ENCODE measurements around the gene CYB561D2. TPM values are rescaled to one million over a fixed set of nuclear protein-coding genes. Genes with fewer than 3 reads are reported as not detected.
A peak's percentile ranks its signal among the peaks of the same experiment; 100 is the strongest.

Gene CYB561D2
- total and polyA plus RNA-seq, 2 of the 13 experiments (the other 11 are each of a cell fraction or from before 2014, with no cell fraction given): 11.1 to 17.2 TPM

- TF ChIP-seq, protein P1, sequence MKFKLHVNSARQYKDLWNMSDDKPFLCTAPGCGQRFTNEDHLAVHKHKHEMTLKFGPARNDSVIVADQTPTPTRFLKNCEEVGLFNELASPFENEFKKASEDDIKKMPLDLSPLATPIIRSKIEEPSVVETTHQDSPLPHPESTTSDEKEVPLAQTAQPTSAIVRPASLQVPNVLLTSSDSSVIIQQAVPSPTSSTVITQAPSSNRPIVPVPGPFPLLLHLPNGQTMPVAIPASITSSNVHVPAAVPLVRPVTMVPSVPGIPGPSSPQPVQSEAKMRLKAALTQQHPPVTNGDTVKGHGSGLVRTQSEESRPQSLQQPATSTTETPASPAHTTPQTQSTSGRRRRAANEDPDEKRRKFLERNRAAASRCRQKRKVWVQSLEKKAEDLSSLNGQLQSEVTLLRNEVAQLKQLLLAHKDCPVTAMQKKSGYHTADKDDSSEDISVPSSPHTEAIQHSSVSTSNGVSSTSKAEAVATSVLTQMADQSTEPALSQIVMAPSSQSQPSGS (CRISPR knock-in tag; IDR thresholded peaks at IDR 0.05): peak; percentile 99
- TF ChIP-seq ZBTB7B (CRISPR knock-in tag; IDR thresholded peaks at IDR 0.05): no peak
- 0 out of 2 replicates have a peak, but pooled peaks have one; percentile 52 for TF ChIP-seq AKAP8 (CRISPR knock-in tag; IDR thresholded peaks at IDR 0.05)
- TF ChIP-seq GPN1 (CRISPR knock-in tag; IDR thresholded peaks at IDR 0.05; ENCODE audit: borderline replicate concordance): 0 out of 2 replicates have a peak, but pooled peaks have one; percentile 4
- TF ChIP-seq MZF1 (CRISPR knock-in tag; IDR thresholded peaks at IDR 0.05; ENCODE audit: borderline replicate concordance): peak; percentile 75; the same call in 1 of the 2 replicates
- peak; percentile 81; the same call in 1 of the 2 replicates for TF ChIP-seq ZNF569 (CRISPR knock-in tag; IDR thresholded peaks at IDR 0.05; ENCODE audit: borderline replicate concordance)
- no peak for TF ChIP-seq SP1 (IDR thresholded peaks at IDR 0.05)
- TF ChIP-seq SP1 (CRISPR knock-in tag; IDR thresholded peaks at IDR 0.05): peak; percentile 52
- peak; percentile 39; the same call in 1 of the 2 replicates for TF ChIP-seq ZNF839 (CRISPR knock-in tag; IDR thresholded peaks at IDR 0.05; ENCODE audit: borderline replicate concordance)
- no peak; the same call in 1 of the 2 replicates for TF ChIP-seq MAF1 (CRISPR knock-in tag; IDR thresholded peaks at IDR 0.05; ENCODE audit: borderline replicate concordance)
- TF ChIP-seq MEIS2 (CRISPR knock-in tag; IDR thresholded peaks at IDR 0.05): peak; percentile 86; the same call in 1 of the 2 replicates
- TF ChIP-seq ZBED4 (CRISPR knock-in tag; IDR thresholded peaks at IDR 0.05; ENCODE audit: borderline replicate concordance): peak; percentile 14; the same call in 1 of the 2 replicates
- TF ChIP-seq ZNF354B (CRISPR knock-in tag; IDR thresholded peaks at IDR 0.05): peak; percentile 61; the same call in 1 of the 2 replicates
- peak; percentile 84 for TF ChIP-seq DRAP1 (CRISPR knock-in tag; IDR thresholded peaks at IDR 0.05)
- TF ChIP-seq NONO (IDR thresholded peaks at IDR 0.05): no peak
- TF ChIP-seq NONO (CRISPR knock-in tag; conservative IDR thresholded peaks at IDR 0.05): peak; percentile 92
- TF ChIP-seq HIC2 (CRISPR knock-in tag; IDR thresholded peaks at IDR 0.05; ENCODE audit: low read depth): peak; percentile 15; the same call in 1 of the 2 replicates
- TF ChIP-seq GABPB1 (CRISPR knock-in tag; IDR thresholded peaks at IDR 0.05): peak; percentile 81
- peak; percentile 87; the same call in 1 of the 2 replicates for TF ChIP-seq ZNF83 (CRISPR knock-in tag; IDR thresholded peaks at IDR 0.05; ENCODE audit: borderline replicate concordance)
- TF ChIP-seq REL (CRISPR knock-in tag; conservative IDR thresholded peaks at IDR 0.05): peak; percentile 93
- TF ChIP-seq ZNF777 (CRISPR knock-in tag; IDR thresholded peaks at IDR 0.05): no peak
- TF ChIP-seq GFI1 (CRISPR knock-in tag; IDR thresholded peaks at IDR 0.05; ENCODE audit: borderline replicate concordance): peak; percentile 13; the same call in 1 of the 2 replicates
- TF ChIP-seq MTA3 (CRISPR knock-in tag; IDR thresholded peaks at IDR 0.05): no peak
Measured at GRCh38 chr3:50337175-50337861, 13.3 kb upstream of the CYB561D2 start (continued).
